HG03571 (cell line): ENCODE measurements around the gene KDM4C.

Experiments used
- ATAC-seq: cut with Tn5 transposase; IDR thresholded peaks from one replicate; pipeline ENCODE4 v1.9.1; 2021; ENCODE audit not compliant: unreplicated experiment

Gene KDM4C

DNA sequence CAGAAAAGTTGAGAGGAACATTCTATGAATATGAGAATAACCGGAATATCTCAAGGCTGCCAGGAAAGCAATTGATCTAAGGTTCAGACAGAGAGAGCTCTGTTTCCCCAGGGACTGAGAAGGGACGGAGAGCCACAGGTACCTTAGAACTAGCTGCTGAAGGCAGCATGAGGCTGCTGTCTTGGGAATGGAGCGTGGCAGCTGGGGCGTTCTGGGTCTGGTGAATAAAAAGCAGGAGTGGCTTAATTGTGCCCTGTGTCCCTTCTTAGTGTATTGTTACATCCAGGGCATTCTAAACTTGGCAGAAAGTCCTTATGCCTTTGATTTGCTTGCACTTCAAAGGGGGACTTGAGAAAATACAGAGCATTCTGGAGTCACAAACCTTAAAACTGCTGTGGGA lies 434.5 kb downstream of the KDM4C start:
- no peak for ATAC-seq

DNA sequence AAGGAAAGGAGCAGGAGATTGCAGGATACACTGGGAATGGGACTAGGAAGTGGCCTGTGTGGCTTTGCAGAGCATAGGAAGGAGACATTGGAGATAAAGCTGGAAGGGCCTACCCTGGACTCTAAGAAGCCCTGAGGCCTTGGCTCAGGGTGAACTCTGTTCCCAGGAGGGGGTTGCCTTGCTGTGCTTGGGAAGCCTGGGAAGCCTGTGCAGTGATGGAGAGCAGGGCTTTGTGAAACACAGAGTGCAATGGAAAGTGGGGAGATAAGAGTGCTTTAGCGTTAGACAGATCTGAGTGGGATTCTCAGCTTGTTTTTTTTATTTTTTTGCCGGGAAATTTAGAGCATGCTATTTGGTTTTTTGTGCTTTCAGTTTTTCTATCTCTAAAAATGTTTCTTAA lies 437.8 kb downstream of the KDM4C start:
- no peak for ATAC-seq

DNA sequence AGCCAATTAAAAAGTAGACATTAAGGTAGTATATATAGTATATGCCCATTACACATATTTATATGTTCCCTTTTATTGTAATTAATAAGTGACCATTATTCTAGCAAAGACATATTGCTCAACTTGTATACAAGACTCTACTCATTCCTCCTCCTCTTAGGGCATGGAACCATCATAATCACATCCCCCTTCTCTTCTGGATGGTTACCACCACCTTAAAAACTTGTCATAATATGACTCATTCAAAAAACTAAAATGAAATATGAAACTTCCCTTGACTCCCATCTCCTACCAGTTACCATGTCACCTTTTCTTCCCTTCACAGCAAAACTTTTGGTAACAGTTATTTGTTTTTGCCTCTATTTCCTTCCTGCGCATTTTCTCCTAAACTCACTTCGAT lies 438.7 kb downstream of the KDM4C start:
- no peak for ATAC-seq

DNA sequence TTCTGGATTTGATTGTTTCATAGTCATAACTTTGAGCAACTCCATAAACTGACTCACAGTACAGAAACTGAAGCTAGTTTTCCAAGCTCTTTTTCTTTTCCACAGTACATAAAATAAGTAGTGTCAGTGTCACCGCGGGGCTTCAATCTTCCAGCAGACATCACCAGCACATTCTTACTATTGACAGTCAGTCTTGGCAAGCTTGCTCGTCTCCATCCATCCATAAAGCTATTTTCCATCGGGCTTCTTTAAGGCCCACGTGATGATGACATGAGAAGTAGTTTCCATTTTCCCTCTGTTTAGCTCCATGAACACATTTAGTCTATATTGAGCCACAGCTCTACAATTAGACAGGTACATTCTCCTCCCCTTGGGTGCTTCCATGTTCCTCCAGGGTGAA lies 443.4 kb downstream of the KDM4C start:
- ATAC-seq: no peak

DNA sequence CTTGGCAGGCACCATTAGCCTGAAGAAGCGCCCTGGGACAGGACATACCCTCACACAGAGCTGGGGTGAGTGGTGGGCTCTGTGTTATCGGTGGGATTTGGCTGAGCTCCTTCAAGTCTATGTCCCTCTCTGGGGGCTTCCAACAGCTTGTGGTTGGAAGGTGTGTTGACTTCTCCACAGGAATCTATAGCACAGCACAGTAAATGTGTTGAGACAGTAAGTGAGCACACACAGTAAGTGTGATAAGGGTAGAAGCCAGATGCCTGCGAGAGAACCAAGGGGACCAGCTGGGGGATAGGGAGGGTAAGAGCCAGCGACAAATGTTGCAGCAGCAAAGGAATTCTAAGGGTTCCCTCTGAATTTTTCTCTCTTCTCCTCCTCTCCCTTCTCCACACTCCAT lies 448.0 kb downstream of the KDM4C start:
- no peak for ATAC-seq

DNA sequence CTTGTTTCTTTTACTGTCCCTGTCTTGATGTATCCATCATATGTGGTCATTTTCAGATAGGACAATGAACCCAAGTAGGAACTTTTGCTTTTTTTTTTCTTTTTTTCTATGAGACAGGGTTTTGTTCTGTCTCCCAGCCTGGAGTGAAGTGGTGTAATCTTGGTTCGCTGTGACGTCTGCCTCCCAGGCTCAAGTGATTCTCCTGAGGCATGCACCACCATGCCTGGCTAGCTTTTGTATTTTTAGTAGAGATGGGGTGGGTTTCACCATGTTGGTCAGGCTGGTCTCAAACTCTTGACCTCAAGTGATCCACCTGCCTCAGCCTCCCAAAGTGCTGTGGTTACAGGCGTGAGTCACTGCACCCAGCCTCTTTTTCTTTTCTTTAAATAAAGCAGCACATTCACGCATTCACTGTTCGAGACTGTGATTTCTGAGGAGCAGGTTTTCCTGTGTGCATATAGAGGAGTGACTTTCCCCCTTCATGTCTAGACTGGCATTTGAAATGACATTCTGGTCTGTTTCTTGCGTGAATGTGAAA lies 448.5 kb downstream of the KDM4C start:
- no peak for ATAC-seq

DNA sequence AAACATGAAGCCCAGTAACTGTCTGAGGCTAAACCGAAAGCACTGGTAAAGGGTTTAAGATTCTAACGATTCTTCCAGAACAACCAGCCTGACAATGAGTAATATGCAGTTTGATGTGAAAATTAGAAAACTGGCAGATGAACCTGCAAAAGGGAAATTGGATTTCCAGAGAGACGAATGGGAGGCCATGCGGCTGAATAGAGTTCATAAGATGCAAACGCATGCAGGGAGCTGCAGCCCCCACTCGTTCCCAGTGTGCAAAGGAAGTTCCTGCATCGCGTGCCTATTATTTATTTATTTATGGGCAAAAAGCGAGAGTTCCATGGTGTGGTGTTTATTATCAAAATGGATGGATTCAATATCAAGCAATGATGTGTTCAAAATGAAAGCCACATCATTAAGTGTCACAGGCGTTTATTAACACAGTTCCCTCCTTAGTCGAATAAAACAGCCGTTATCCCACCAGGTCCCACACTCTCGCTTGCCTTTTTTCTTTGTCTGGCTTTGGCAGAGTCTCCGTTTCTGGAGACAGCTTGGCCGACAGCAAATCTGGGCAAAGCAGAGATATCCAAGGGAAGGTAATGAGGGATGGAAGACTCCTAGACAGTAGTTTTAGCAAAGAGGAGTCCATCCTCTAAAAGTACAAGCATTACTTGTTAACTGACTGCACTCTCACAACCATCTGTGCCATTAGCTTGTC lies 451.4 kb downstream of the KDM4C start:
- ATAC-seq: no peak

DNA sequence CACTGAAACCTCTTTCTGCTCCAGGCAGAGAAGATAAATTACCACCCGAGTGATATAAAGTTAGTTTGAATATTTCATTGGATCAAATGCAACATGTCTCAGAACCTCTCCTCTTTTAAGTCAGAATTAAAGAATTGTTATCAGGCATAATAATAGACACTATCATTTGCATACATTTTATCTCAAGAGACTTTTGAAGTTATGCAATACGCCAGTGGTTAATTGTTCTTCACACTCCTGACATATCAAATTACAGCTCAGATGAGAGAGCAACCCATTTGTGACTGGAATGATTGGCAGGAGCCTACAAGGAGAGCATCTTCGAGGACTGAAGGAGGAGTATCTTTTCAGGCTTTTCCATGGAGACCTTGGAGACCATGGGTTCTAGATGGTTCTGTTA lies 452.2 kb downstream of the KDM4C start:
- no peak for ATAC-seq

DNA sequence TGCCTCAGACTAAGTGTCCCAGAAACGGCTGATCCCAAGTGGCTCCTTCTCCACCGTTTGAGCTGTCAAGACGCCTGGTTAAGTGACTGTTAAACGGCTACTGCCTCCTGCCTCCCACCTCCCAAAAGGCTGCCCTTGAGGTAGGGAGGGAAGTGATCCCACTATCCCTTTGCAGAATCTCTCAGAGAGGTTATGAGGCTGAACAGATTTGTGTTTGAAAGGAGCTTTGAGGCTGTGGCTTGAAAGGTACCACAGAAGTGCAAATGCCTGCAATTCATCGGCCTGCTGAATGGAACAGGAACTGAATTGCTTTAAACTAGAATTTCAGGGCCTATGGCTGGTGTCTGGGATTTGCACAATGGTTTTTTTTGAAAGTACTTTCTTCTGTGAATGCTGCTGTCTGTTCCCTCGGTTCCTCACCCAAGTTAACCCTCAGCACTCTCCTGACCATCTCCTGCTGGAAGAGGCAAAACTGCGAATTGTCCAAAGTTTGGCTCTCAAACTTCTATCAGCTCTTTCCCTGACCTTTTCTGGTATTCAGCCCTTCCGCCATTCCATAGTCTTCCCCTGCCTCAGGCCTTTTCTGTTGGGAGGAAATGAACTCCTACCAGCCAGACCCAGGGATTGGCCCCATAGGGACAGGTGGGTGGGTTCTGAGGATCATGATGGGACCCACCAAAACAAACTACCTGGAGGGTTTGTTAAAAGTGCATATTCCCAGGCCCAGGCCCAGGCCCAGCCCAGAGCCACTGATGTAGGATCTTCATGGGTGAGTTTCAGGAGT lies 453.3 kb downstream of the KDM4C start:
- no peak for ATAC-seq

DNA sequence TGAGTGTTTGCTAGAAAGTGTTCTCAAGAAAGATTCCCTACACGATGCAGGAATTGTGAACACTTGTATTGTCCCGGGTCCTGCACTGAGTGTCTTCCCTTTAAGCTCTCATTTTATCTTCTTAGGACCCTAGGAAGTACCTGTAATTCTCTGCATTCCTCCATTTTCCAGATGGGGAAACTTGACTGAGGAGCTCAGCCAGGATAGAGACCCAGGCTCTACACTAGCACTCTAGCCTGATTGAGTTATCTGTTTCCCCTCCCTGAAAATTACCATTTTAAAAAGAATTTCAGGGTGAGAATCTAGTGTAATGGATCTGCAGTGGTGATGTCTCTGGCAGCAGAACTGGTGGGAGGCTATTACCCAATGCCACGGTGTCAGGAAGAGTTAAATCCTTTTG lies 453.9 kb downstream of the KDM4C start:
- no peak for ATAC-seq

DNA sequence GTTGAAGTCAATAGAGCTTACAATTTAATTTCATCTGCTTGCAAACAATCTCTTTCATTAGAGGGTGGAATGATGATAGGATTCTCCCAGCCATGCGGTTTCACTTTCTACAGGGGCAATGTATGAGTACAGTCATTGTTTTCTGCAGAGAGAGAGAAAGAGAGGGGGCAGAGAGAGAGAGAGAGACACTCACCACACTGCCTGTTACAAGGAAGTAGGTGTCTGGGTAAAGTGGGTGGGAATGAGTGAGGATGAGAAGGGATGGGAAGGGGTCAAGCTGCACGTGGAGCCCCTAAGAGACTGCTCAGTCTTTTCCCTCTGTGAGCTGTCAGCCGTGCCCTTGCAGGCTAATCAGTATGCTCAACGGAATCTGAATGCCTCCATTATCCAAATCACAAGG lies 454.3 kb downstream of the KDM4C start:
- ATAC-seq: no peak

DNA sequence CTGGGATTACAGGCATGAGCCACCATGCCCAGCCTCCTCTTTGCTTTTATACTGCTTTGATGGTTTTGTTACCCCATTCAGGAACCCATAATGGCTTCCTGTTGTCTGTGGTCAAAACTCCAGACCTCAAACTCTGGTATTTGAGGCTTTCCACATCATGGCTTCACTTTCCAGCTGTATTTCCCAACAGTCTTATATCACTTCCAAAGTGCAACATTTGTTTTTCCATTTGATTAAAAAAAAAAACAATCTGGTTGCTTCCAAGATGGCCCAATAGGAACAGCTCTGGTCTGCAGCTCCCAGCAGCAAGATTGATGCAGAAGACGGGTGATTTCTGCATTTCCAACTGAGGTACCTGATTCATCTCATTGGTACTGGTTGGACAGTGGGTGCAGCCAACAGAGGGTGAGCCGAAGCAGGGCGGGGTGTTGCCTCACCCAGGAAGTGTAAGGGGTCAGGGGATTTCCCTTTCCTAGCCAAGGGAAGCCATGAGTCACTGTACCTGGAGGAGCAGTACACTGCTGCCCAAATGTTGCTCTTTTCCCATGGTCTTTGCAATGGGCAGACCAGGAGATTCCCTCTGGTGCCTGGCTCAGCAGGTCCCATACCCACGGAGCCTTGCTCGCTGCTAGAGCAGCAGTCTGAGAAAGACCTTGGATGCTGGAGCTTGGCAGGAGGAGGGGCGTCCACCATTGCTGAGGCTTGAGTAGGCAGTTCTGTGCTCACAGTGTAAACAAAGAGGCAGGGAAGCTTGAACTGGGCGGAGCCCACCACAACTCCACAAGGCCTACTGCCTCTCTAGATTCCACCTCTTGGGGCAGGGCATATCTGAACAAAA lies 458.4 kb downstream of the KDM4C start:
- ATAC-seq: no peak

DNA sequence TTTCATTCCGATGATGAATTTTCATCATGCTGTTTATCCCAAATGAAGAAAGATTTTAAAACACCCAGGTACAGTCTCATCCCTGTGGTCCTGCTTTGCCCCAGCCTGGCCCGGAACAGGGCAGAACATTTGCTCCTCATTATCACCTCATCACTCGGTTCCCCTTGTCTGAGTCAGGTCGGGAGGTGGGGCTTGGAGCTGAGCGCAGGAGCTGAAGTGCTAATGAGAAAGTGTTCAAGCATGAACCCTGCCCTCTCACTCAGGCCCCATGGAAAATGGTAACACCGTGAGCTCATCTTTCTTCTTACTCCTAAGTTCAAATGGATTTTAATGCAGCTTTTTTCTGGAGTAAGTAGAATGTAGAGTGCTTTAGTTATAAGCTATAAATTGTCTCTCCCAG lies 466.2 kb downstream of the KDM4C start:
- no peak for ATAC-seq
